Mucosa of rectum (tissue), 2 donors: Measurements from ENCODE around the gene FMN2.

Experiments
- H3K27ac ChIP-seq, 2 donors: one replicate each; pipeline ENCODE4 v1.7.0; 2013; ENCODE audit warnings: inconsistent platforms in 2 of 2, low read depth in 2 of 2, low read length in 2 of 2
- H3K27me3 ChIP-seq, 2 donors: one replicate each; pipeline ENCODE4 v1.7.0; 2013; ENCODE audit warnings: low read length in 2 of 2; ENCODE audit not compliant: control insufficient read depth in 2 of 2, insufficient read depth in 2 of 2
- H3K36me3 ChIP-seq, 2 donors: one replicate each; pipeline ENCODE4 v1.7.0; 2013; ENCODE audit warnings: low read length in 2 of 2; ENCODE audit not compliant: control insufficient read depth in 2 of 2, insufficient read depth in 2 of 2
- H3K4me1 ChIP-seq, 2 donors: one replicate each; pipeline ENCODE4 v1.7.0; 2013; ENCODE audit warnings: low read length in 2 of 2, mild to moderate bottlenecking in 1 of 2; ENCODE audit not compliant: control insufficient read depth in 2 of 2, insufficient read depth in 2 of 2
- H3K4me3 ChIP-seq, 2 donors: one replicate each; pipeline ENCODE4 v1.7.0; 2013; ENCODE audit warnings: low read length in 2 of 2
- H3K9ac ChIP-seq, 2 donors: one replicate each; pipeline ENCODE4 v1.7.0; 2013; ENCODE audit warnings: low read length in 2 of 2, low read depth in 1 of 2, mild to moderate bottlenecking in 1 of 2
- H3K9me3 ChIP-seq, 2 donors: one replicate each; pipeline ENCODE4 v1.7.0; 2013; ENCODE audit warnings: low read length in 2 of 2; ENCODE audit not compliant: control insufficient read depth in 2 of 2
- donor health status: healthy.
- donor health status: Normal muscosa, but diverticular disease.

The FMN2 gene

GRCh38 chr1:240500647-240501046 is 409.0 kb downstream of the FMN2 start:
- Histone ChIP-seq H3K4me3 (no peak overlapping the region), H3K27ac (no peak overlapping the region), H3K9ac (no peak overlapping the region), H3K27me3 (no peaks in the 10 kb centered on the region), H3K9me3 (no peaks in the 10 kb centered on the region), H3K4me1 (no peaks in the 10 kb centered on the region), H3K36me3 (no peaks in the 10 kb centered on the region)

- Histone ChIP-seq H3K4me1 (no peaks in the 10 kb centered on the region), H3K27ac (no peak overlapping the region), H3K36me3 (no peaks in the 10 kb centered on the region)
These were observed 409.4 kb downstream of the FMN2 start for GRCh38 chr1:240501115-240501514.

DNA sequence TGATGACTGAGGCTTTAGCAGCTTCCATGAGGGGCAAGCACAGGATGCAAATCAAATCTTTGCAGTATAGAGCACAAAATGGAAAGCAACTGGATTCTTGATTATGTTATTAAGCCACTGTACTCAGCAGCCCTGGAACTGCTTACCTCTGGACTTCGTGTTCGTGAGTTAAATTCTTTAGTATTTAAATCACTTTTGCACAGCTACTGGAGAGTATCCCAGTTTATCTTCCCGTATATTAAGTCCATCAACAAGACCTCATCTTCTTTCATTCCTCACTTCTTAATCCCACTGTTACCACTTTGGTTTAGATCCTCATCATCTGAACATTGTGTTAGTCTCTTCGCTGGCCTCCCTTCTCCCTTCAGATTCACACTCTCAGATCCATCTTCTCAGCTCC is 411.4 kb downstream of the FMN2 start:
- Histone ChIP-seq H3K9ac (no peak overlapping the region), H3K9me3 (no peaks in the 10 kb centered on the region), H3K4me3 (no peak overlapping the region), H3K27me3 (no peaks in the 10 kb centered on the region), H3K27ac (no peak overlapping the region), H3K36me3 (no peaks in the 10 kb centered on the region), H3K4me1 (no peaks in the 10 kb centered on the region)

More at GRCh38 chr1:240501115-240501514, 409.4 kb downstream of the FMN2 start:
- Histone ChIP-seq H3K9me3 (no peaks in the 10 kb centered on the region), H3K9ac (no peak overlapping the region), H3K27me3 (no peaks in the 10 kb centered on the region), H3K4me3 (no peak overlapping the region)

DNA sequence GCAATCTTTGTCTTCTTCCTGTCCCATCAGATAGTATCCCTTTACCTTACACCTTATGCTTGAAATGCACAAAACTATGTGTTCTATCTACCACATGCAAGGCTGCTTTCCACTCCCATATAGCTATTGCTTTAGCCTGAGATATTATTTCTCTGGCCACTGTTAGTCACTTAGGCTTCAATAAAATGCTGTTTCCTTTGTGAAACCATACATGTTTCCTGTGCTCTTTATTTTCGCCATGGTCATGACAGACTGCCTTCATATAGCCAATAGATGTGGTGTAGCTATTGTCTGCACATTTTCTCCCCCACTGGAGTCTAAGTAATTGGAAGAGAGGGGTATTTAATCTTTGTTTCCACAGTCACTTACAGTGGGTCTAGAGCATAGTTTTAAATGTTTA is 411.9 kb downstream of the FMN2 start:
- no peak overlapping the region for H3K27ac ChIP-seq
- no peaks in the 10 kb centered on the region for H3K27me3 ChIP-seq
- H3K4me3 ChIP-seq = no peak overlapping the region

GRCh38 chr1:240506176-240506575 is 414.5 kb downstream of the FMN2 start:
- Histone ChIP-seq H3K4me3 (no peak overlapping the region), H3K9ac (no peak overlapping the region), H3K4me1 (no peaks in the 10 kb centered on the region), H3K9me3 (no peaks in the 10 kb centered on the region), H3K27ac (no peak overlapping the region), H3K27me3 (no peaks in the 10 kb centered on the region), H3K36me3 (no peaks in the 10 kb centered on the region)

More for the DNA sequence above, 411.9 kb downstream of the FMN2 start:
- H3K4me1 ChIP-seq = no peaks in the 10 kb centered on the region
- H3K36me3 ChIP-seq = no peaks in the 10 kb centered on the region
- H3K9me3 ChIP-seq = no peaks in the 10 kb centered on the region
- H3K9ac ChIP-seq = no peak overlapping the region

GRCh38 chr1:240508201-240508600 is 416.5 kb downstream of the FMN2 start:
- no peak overlapping the region for H3K4me3 ChIP-seq
- no peaks in the 10 kb centered on the region for H3K27me3 ChIP-seq
- H3K9ac ChIP-seq = no peak overlapping the region
- H3K4me1 ChIP-seq = no peaks in the 10 kb centered on the region
- H3K36me3 ChIP-seq = no peaks in the 10 kb centered on the region
- no peaks in the 10 kb centered on the region for H3K9me3 ChIP-seq
- H3K27ac ChIP-seq = no peak overlapping the region

- Histone ChIP-seq H3K9ac (no peak overlapping the region), H3K9me3 (no peaks in the 10 kb centered on the region), H3K4me3 (no peak overlapping the region), H3K36me3 (no peaks in the 10 kb centered on the region), H3K4me1 (no peaks in the 10 kb centered on the region), H3K27ac (no peak overlapping the region), H3K27me3 (no peaks in the 10 kb centered on the region)
These were observed 417.3 kb downstream of the FMN2 start for GRCh38 chr1:240508950-240509349.

- Histone ChIP-seq H3K4me3 (no peak overlapping the region), H3K27ac (no peak overlapping the region), H3K9me3 (no peaks in the 10 kb centered on the region), H3K9ac (no peak overlapping the region), H3K36me3 (no peaks in the 10 kb centered on the region), H3K27me3 (no peaks in the 10 kb centered on the region), H3K4me1 (no peaks in the 10 kb centered on the region)
These were observed 420.1 kb downstream of the FMN2 start for GRCh38 chr1:240511789-240512188.

GRCh38 chr1:240515505-240515904 is 423.8 kb downstream of the FMN2 start:
- H3K4me1 ChIP-seq = no peaks in the 10 kb centered on the region
- H3K36me3 ChIP-seq = no peaks in the 10 kb centered on the region
- no peak overlapping the region for H3K9ac ChIP-seq
- H3K4me3 ChIP-seq = no peak overlapping the region
- no peak overlapping the region for H3K27ac ChIP-seq
- H3K9me3 ChIP-seq = no peaks in the 10 kb centered on the region
- no peaks in the 10 kb centered on the region for H3K27me3 ChIP-seq

- H3K9me3 ChIP-seq = no peaks in the 10 kb centered on the region
These were observed 424.4 kb downstream of the FMN2 start for GRCh38 chr1:240516069-240516468.

GRCh38 chr1:240517891-240518290 is 426.2 kb downstream of the FMN2 start:
- no peaks in the 10 kb centered on the region for H3K36me3 ChIP-seq
- H3K27me3 ChIP-seq = no peaks in the 10 kb centered on the region
- H3K27ac ChIP-seq = no peak overlapping the region
- no peak overlapping the region for H3K9ac ChIP-seq
- H3K9me3 ChIP-seq = no peaks in the 10 kb centered on the region
- no peaks in the 10 kb centered on the region for H3K4me1 ChIP-seq
- no peak overlapping the region for H3K4me3 ChIP-seq

More at GRCh38 chr1:240516069-240516468, 424.4 kb downstream of the FMN2 start:
- H3K36me3 ChIP-seq = no peaks in the 10 kb centered on the region
- H3K4me3 ChIP-seq = no peak overlapping the region
- no peaks in the 10 kb centered on the region for H3K4me1 ChIP-seq
- H3K27ac ChIP-seq = no peak overlapping the region
- H3K9ac ChIP-seq = no peak overlapping the region
- no peaks in the 10 kb centered on the region for H3K27me3 ChIP-seq
